GM18498 (cell line): ENCODE measurements around the gene FOXC2.

ENCODE experiments used
- ATAC-seq: cut with Tn5 transposase; IDR thresholded peaks from one replicate; pipeline ENCODE4 v1.9.1; 2021; ENCODE audit warnings: mild to moderate bottlenecking, moderate library complexity; ENCODE audit not compliant: unreplicated experiment

FOXC2 gene

DNA sequence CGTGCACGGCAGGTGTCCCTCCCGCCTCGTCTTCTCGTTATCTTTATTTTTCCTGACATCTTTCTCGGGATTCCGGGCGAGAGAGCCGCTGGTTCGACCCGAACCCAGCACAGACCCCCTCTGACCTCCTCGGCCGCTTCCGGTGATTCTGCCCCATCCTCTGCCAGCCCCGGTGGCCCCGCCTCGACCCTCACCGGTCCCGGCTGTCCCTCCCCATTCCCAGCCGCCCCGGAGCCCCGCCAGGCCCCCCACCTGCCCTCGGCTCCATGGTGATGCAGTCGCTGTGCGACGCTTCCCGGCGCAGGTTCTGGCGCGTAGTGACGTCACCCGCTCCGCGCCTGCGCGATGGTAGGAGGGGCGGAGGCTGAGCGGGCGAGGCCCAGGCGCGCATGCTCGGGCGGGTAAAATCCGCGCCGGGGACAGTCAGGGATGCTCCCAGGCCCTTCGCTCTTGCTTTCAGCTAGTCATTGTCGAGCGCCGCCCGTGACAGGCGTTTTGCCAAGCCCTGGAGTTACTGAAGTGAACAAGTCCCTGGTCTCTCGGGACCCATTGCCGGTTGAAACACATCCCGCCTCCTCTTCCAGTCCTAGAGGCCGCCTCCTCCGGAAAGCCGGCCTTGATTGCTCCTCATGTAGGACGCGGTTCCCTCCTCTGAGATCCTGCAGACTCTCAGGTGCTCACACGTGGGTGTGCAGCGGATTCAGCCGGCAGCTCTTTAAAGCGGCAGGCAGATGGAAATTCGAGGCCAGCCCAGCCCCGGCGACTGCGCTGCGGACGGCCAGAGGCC lies 11.5 kb upstream of the FOXC2 start, which contains the start of gene MTHFSD:
Gene MTHFSD (minus strand): TSS at position 319 of the 787 bp plus-strand sequence. CDS start 51 bp downstream, at position 268.
- ATAC-seq = peak; percentile 92

DNA sequence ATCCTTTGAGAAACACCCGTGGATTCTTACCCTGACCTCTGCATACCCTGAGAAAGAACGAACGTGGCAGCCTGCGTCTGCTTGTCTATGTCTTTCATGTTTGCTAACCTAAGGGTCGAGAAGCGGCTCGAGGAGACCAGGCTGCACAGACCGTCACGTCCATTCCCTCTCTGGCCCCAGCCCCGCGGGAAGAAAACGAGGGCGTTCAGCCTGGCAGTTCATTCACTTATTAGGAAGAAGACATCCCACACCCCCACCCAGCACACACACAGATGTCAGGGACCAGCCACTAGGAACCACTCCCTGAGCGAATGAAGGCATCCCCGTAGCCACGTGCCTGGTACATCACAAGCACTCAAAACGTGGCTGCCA lies 10.9 kb upstream of the FOXC2 start:
- ATAC-seq = no peak

- no peak for ATAC-seq
These were observed 10.1 kb upstream of the FOXC2 start for GRCh38 chr16:86556576-86556975.

DNA sequence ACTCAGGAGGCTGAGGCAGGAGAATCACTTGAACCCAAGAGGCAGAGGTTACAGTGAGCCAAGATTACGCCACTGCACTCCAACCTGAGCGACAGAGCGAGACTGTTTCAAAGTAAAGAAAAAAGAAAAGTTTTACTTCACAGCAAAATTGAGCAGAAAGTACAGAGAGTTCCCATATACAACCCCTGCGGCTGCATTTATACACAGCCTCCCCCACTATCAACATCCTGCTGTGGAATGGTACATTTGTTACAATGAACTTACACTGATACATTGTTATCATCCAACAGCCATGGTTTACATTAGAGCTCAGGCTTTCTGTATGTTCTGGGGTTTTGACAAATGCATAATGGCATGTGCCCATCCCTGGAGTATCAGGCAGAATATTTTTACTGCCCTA lies 9.0 kb upstream of the FOXC2 start:
- no peak for ATAC-seq

DNA sequence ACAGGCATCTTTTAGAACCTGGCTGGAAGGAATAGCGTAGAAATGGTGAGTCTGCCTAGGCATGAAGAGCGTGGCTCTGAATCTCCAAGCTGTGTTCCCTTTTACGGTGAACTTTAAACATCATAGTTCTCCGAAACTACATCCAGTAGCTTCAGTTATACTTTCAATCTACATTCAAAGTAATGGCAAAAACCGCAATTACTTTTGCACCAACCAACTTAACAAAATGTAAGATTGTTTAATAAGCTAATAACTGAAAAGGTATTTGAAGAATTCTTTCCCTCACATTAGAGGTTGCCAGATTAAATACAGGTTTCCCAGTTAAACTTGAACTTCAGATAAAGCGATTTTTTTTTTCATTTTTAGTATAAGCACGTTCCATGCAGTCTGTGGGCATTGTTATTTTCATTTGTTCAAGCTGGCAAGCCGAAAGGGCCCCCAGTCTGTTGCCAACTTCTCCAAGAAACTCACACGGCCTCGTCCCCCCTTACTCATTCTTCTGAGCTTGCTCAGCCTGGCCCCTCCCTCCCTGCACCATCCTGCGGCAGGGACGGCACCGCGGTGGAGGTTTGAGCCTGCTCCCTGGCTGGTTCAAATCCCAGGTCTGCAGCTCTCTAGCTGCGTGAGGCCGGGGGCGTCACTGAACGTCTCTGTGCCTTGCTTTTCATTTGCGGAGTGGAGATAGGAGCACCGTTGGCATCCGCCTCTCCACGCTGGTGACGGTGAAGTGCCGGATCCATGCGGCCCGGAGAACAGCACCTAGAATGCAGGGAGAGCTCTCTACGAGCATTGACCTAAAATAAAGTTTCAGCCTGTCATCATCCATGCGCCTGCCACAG lies 8.1 kb upstream of the FOXC2 start:
- ATAC-seq = no peak

DNA sequence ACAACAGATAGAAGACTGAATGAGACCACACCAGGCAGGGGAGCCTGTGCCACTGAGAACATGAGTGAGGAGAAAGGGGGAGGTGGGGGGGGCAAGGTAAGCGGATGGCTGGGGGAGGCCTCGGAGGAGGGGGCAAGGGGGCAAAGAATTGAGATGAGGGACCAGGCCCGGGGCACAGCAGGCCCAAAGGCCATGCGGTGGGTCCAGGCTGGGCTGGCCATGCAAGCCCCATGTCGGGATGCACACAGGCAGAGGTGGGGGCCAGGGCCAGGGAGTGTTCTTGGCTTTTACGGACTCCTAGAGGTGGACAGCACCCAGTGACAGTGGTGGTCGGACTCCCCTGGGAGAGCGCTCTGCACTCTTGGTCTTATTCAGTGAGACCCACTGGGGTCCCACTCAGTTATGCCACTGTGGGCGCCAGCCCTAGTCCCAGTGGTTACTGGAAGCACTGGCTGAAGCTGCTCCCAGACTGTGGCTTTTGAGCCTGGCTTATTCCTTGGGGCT lies 6.8 kb upstream of the FOXC2 start:
- no peak for ATAC-seq

DNA sequence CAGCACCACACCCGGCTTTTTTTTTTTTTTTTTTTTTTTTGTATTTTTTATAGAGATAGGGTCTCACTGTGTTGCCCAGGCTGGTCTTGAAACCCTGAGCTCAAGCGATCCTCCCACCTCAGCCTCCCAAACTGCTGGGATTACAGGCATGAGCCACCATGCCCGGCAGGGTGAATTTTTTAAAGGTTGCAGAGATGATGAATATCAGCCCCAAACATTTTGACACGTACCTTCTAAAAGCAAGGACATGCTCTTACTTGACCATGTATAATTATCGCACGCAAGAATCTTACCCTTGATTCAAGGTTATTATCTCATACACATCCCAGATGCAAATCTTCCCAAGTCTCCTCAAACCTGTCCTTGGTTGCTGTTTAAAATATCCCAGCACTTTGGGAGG lies 4.3 kb upstream of the FOXC2 start:
- ATAC-seq = no peak

- ATAC-seq = peak; percentile 53
These were observed 2.9 kb upstream of the FOXC2 start for GRCh38 chr16:86563469-86564345.

GRCh38 chr16:86565181-86565631 lies 1.4 kb upstream of the FOXC2 start:
- no peak for ATAC-seq

DNA sequence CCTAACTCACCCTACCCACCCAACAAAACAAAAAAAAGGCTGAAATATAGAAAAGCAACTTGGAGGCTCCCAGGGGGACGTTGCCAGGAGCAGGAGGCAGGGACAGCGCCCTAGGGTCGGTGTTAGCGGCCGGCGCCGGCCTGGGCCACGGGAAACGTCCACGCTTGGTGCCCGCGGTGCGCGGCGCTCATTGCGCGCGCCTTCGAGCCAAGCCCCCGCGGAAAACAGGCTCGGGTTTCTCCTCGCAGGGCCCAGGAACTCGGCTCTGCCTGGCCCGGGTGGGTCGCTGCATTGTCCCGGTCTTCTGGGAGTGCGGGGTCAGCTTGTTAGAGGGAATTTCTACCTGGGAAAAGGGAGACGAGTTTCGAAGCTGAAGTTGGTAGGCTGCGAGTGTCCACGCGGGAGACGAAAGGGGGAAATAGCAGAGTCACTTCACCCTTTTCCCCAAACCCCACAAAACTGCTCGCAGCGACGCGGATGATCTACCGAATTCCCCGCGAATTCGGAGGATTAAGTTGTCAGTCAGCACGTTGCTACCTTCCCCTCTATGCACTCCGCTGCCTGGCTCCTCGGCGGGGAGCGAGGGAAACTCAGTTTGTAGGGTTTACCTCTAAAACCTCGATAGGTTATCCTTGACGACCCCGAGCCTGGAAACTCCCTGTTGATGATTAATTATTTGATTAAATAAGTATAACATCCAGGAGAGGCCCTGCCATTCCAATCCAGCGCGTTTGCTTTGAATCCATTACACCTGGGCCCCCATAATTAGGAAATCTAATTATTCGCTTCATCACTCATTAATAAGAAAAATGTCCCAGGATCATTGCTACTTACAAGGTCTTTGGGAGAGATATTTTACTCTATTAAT lies 751 bp upstream of the FOXC2 start:
- no peak for ATAC-seq

DNA sequence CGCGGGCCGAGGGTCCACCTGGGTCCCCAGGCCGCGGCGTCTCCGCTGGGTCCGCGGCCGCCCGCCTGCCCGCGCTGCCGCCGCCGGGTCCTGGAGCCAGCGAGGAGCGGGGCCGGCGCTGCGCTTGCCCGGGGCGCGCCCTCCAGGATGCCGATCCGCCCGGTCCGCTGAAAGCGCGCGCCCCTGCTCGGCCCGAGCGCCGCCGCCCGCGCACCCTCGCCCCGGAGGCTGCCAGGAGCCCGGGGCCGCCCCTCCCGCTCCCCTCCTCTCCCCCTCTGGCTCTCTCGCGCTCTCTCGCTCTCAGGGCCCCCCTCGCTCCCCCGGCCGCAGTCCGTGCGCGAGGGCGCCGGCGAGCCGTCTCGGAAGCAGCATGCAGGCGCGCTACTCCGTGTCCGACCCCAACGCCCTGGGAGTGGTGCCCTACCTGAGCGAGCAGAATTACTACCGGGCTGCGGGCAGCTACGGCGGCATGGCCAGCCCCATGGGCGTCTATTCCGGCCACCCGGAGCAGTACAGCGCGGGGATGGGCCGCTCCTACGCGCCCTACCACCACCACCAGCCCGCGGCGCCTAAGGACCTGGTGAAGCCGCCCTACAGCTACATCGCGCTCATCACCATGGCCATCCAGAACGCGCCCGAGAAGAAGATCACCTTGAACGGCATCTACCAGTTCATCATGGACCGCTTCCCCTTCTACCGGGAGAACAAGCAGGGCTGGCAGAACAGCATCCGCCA lies 504 bp downstream of the FOXC2 start:
- ATAC-seq = no peak

GRCh38 chr16:86567701-86568581 lies 1.3 kb downstream of the FOXC2 start:
- no peak for ATAC-seq

- ATAC-seq = no peak
These were observed 2.3 kb downstream of the FOXC2 start for GRCh38 chr16:86568677-86569623.

GRCh38 chr16:86569701-86570447 lies 3.2 kb downstream of the FOXC2 start:
- no peak for ATAC-seq

DNA sequence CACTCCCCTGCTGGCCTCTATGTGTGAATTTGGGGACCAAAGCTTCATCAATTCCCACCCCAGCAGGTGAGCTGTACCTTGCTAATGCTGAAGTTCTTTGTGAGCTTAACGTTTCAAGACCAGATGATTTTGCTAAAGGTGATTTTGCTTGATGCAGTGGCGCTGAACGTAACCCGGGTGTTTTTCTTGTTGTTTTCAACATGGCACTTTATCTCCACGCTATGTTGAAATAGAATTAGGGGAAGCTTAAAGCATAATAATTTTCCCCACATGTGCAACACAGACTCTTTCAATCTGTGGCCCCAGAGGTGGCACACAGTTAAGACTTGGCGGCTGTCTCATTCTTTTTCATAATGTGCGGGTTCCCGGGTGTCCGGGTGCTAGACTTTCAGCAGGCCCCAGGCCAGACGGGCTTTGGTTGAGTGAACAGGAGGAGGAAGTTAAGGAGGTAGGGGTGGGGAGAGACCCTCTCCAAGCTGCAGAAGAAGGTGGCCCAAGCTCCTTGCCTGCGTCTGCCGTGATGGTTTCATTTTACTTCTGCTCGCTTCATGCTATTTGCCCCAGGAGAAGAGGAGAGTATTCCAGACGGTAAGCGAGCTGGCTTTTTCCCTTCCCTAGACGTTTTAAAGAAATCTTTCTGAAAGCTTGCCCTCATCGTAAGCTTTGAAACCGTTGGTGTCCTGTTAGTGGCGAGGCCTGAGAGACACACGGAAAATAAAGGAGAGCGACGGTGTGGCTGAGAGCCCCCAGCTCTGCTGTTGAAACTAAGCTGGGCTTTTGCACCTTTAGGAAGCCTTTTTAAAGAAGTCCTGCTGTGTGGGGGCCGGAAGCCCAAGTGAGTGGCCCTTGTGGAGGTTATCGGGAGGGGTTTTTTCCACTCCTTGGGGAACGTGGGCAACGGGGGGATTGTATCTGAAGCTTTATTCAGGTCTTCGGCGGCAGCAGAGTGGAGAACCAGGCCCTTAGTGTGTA lies 4.2 kb downstream of the FOXC2 start:
- ATAC-seq = no peak
